ENCODE measurements around the gene PROK1.

The PROK1 gene

GRCh38 chr1:110472546-110472945 is 21.6 kb downstream of the PROK1 start:
- no peak for DNase-seq (ENCODE audit: low read depth in 2 of 2)
- no peak overlapping the region for H3K4me3 ChIP-seq (replicated peaks in 1 of 2; ENCODE audit: low read depth in 2 of 2, low read length in 2 of 2)
- TF ChIP-seq CTCF (IDR thresholded peaks at IDR 0.05; ENCODE audit: low read depth, low read length) = no peak

GRCh38 chr1:110474444-110474843 is 23.5 kb downstream of the PROK1 start:
- no peak overlapping the region for H3K4me3 ChIP-seq (replicated peaks in 1 of 2; ENCODE audit: low read depth in 2 of 2, low read length in 2 of 2)
- TF ChIP-seq CTCF (IDR thresholded peaks at IDR 0.05; ENCODE audit: low read depth, low read length) = no peak

GRCh38 chr1:110475362-110476027 is 24.5 kb downstream of the PROK1 start:
- no peak for TF ChIP-seq CTCF (IDR thresholded peaks at IDR 0.05; ENCODE audit: low read depth, low read length)
- no peak for DNase-seq (ENCODE audit: low read depth in 2 of 2)
- H3K4me3 ChIP-seq (replicated peaks in 1 of 2; ENCODE audit: low read depth in 2 of 2, low read length in 2 of 2) = no peak overlapping the region

More at GRCh38 chr1:110474444-110474843, 23.5 kb downstream of the PROK1 start:
- DNase-seq (ENCODE audit: low read depth in 2 of 2) = no peak

- no peak for TF ChIP-seq CTCF (IDR thresholded peaks at IDR 0.05; ENCODE audit: low read depth, low read length)
- DNase-seq (ENCODE audit: low read depth in 2 of 2) = peak in 1 of 2 donors; percentile 31
- no peak overlapping the region for H3K4me3 ChIP-seq (replicated peaks in 1 of 2; ENCODE audit: low read depth in 2 of 2, low read length in 2 of 2)
Measured at GRCh38 chr1:110476028-110476765, 25.2 kb downstream of the PROK1 start.

- H3K4me3 ChIP-seq (replicated peaks in 1 of 2; ENCODE audit: low read depth in 2 of 2, low read length in 2 of 2) = no peak overlapping the region
- DNase-seq (ENCODE audit: low read depth in 2 of 2) = peak; percentile 29 to 61
- no peak for TF ChIP-seq CTCF (IDR thresholded peaks at IDR 0.05; ENCODE audit: low read depth, low read length)
Measured at GRCh38 chr1:110477041-110477440, 26.1 kb downstream of the PROK1 start.

- no peak for DNase-seq (ENCODE audit: low read depth in 2 of 2)
- peak; percentile 28 for TF ChIP-seq CTCF (IDR thresholded peaks at IDR 0.05; ENCODE audit: low read depth, low read length)
- no peak overlapping the region for H3K4me3 ChIP-seq (replicated peaks in 1 of 2; ENCODE audit: low read depth in 2 of 2, low read length in 2 of 2)
Measured at GRCh38 chr1:110477445-110477957, 26.6 kb downstream of the PROK1 start.
